ENCODE results near the gene ARSG. TPM values are rescaled to one million over a fixed set of nuclear protein-coding genes. Genes with fewer than 3 reads are reported as not detected.

Gene ARSG
- total and polyA plus RNA-seq, 2 of the 13 experiments (the other 11 are each of a cell fraction or from before 2014, with no cell fraction given) = 3.7 to 15.2 TPM

DNA sequence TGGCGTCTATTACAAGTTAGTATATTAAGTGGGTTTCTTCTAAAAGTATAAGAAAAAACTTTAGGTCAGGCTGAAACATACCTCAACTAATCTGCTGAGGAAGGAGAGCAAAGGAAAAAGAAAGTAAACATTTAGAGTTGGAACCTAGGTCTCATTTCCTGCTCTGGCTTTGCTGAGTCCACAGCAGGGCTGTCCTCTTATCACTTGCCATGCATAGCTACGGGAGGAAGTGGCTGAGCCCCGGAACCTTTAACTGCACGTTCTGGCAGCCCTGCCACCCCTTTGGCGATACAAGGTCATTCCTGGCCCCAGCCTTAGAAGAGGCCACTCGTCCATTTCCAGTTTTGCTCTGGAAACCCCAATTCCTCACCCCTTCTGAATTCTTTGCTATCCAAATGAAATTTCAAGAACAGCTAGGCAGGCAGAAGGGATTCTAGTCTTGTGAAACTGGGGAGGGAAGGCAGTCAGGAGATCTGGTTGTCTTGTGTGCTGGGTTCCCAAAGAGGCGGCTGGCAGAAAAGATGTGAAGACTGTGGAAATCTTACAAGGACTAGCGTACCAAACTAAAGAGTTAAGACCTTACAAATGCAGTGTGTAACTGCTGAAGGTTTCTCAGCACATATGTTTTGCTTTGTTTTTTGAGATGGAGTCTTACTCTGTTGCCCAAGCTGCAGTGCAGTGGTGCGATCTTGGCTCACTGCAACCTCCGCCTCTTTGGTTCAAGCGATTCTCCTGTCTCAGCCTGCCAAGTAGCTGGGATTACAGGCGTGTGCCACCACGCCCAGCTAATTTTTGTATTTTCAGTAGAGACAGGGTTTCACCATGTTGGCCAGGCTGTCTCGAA, 146.9 kb downstream of the ARSG start (continued):
- no peak for TF ChIP-seq GMEB2 (CRISPR knock-in tag; IDR thresholded peaks at IDR 0.05; ENCODE audit: low read depth)
- TF ChIP-seq IKZF1 (IDR thresholded peaks at IDR 0.05) = no peak
- 0 out of 2 replicates have a peak, but pooled peaks have one; percentile 10 for TF ChIP-seq TFDP1 (CRISPR knock-in tag; IDR thresholded peaks at IDR 0.05; ENCODE audit: borderline replicate concordance)
- no peak for TF ChIP-seq ARID2 (CRISPR knock-in tag; IDR thresholded peaks at IDR 0.05; ENCODE audit: borderline replicate concordance)
- TF ChIP-seq PHF20 (CRISPR knock-in tag; IDR thresholded peaks at IDR 0.05) = no peak; the same call in 1 of the 2 replicates
- TF ChIP-seq ZFP62 (CRISPR knock-in tag; IDR thresholded peaks at IDR 0.05) = no peak
- no peak for TF ChIP-seq GZF1 (CRISPR knock-in tag; IDR thresholded peaks at IDR 0.05)
- TF ChIP-seq ZNF12 (CRISPR knock-in tag; IDR thresholded peaks at IDR 0.05) = no peak
- peak; percentile 22; the same call in 1 of the 2 replicates for TF ChIP-seq KLF11 (CRISPR knock-in tag; IDR thresholded peaks at IDR 0.05)
- TF ChIP-seq RBFOX2 (IDR thresholded peaks at IDR 0.05; ENCODE audit: low read depth, low read length) = no peak
- peak; percentile 57; the same call in 1 of the 2 replicates for TF ChIP-seq SPEN (CRISPR knock-in tag; IDR thresholded peaks at IDR 0.05; ENCODE audit: low read depth)
- TF ChIP-seq THYN1 (CRISPR knock-in tag; IDR thresholded peaks at IDR 0.05; ENCODE audit: borderline replicate concordance, low read depth) = no peak
- TF ChIP-seq, protein P1, sequence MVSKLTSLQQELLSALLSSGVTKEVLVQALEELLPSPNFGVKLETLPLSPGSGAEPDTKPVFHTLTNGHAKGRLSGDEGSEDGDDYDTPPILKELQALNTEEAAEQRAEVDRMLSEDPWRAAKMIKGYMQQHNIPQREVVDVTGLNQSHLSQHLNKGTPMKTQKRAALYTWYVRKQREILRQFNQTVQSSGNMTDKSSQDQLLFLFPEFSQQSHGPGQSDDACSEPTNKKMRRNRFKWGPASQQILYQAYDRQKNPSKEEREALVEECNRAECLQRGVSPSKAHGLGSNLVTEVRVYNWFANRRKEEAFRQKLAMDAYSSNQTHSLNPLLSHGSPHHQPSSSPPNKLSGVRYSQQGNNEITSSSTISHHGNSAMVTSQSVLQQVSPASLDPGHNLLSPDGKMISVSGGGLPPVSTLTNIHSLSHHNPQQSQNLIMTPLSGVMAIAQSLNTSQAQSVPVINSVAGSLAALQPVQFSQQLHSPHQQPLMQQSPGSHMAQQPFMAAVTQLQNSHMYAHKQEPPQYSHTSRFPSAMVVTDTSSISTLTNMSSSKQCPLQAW (CRISPR knock-in tag; IDR thresholded peaks at IDR 0.05) = peak; percentile 74
- TF ChIP-seq ZFYVE20 (CRISPR knock-in tag; IDR thresholded peaks at IDR 0.05; ENCODE audit: borderline replicate concordance, low read depth) = no peak
- TF ChIP-seq ZNF468 (CRISPR knock-in tag; IDR thresholded peaks at IDR 0.05) = no peak
- peak; percentile 67; the same call in 1 of the 2 replicates for TF ChIP-seq ZMYM4 (CRISPR knock-in tag; IDR thresholded peaks at IDR 0.05)
- TF ChIP-seq, protein P2, sequence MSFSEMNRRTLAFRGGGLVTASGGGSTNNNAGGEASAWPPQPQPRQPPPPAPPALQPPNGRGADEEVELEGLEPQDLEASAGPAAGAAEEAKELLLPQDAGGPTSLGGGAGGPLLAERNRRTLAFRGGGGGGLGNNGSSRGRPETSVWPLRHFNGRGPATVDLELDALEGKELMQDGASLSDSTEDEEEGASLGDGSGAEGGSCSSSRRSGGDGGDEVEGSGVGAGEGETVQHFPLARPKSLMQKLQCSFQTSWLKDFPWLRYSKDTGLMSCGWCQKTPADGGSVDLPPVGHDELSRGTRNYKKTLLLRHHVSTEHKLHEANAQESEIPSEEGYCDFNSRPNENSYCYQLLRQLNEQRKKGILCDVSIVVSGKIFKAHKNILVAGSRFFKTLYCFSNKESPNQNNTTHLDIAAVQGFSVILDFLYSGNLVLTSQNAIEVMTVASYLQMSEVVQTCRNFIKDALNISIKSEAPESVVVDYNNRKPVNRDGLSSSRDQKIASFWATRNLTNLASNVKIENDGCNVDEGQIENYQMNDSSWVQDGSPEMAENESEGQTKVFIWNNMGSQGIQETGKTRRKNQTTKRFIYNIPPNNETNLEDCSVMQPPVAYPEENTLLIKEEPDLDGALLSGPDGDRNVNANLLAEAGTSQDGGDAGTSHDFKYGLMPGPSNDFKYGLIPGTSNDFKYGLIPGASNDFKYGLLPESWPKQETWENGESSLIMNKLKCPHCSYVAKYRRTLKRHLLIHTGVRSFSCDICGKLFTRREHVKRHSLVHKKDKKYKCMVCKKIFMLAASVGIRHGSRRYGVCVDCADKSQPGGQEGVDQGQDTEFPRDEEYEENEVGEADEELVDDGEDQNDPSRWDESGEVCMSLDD (CRISPR knock-in tag; IDR thresholded peaks at IDR 0.05; ENCODE audit: borderline replicate concordance) = no peak
- TF ChIP-seq EP300 (IDR thresholded peaks at IDR 0.05; ENCODE audit: low read depth in 2 of 2, low read length in 2 of 2) = no peak; a peak in 1 of 4 replicates
- TF ChIP-seq EP300 (CRISPR knock-in tag; IDR thresholded peaks at IDR 0.05; ENCODE audit: borderline replicate concordance) = peak; percentile 38; the same call in 1 of the 2 replicates
- TF ChIP-seq TBX2 (CRISPR knock-in tag; IDR thresholded peaks at IDR 0.05; ENCODE audit: borderline replicate concordance) = peak; percentile 73; the same call in 1 of the 2 replicates
- TF ChIP-seq REL (CRISPR knock-in tag; conservative IDR thresholded peaks at IDR 0.05) = no peak
